Daoy (cell line): ENCODE measurements around the gene ATP5PD. TPM values are rescaled to one million over a fixed set of nuclear protein-coding genes. Genes with fewer than 3 reads are reported as not detected.

ENCODE experiments used
- DNase-seq: peaks from one replicate; pipeline ENCODE4 v3.0.0-alpha.2; 2015; ENCODE audit warnings: low read depth
- total RNA-seq: library from RNA; depleted of rRNA; stranded (reverse); fragments of >200 nt; shearing (Covaris generic); gene quantifications from 2 replicates; pipeline ENCODE4 v1.2.3, GENCODE V29; 2014; rRNA removed

The ATP5PD gene
- total RNA-seq, 1 experiment from 2014 or later = 453 TPM

DNA sequence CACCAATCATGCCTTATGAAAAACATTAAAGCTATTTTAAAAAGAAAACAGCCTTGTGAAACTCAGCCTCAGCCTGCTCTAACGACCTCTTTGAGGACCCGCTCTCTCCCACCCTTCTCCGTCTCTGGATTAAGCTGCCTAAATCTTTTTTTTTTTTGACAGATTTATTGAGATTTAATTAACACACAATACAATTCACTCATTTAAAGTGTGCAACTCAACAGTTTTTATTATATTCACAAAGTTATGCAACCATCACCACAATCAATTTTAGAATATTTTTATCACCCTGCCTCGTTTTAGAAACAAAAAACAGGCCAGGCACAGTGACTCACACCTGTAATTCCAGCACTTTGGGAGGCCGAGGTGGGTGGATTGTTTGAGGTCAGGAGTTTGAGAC is 50.9 kb downstream of the ATP5PD start:
- no peak for DNase-seq

DNA sequence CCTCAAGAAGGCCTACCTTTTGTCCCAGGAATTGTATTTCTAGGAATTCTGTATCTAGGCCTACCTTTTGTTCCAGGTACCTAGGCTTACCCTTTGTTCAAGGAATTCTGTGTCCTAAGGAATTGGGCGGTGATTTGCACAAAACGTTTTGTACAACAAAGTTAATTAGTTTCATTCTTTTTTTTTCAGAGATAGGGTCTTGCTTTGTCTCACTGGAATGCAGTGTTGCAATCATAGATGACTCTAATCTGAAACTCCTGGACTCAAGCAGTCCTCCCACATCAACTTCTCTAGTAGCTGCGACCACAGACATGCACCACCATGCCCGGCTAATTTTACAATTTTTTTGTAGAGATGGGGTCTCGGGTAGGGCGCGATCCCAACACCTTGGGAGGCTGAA is 52.3 kb downstream of the ATP5PD start:
- DNase-seq = no peak

DNA sequence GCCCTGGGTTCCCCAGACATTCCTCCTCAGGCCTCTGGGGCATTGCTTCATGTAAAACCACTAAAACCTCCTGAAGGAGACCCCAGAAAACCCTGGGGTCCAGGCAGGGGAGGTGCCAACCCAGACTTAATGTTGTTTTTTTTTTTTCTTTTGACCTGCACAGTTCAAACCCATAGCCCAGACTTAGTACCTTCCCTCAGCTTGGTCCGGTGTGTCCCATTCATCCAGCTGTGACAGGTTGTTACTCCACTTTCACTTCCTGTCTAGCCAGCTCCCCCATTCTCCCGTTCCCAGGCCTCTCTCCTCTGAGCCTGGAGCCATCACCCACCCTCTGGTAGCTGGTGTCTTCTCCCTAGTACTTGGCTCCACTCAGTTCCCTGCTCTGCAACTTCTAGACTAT is 54.5 kb downstream of the ATP5PD start:
- DNase-seq = no peak

DNA sequence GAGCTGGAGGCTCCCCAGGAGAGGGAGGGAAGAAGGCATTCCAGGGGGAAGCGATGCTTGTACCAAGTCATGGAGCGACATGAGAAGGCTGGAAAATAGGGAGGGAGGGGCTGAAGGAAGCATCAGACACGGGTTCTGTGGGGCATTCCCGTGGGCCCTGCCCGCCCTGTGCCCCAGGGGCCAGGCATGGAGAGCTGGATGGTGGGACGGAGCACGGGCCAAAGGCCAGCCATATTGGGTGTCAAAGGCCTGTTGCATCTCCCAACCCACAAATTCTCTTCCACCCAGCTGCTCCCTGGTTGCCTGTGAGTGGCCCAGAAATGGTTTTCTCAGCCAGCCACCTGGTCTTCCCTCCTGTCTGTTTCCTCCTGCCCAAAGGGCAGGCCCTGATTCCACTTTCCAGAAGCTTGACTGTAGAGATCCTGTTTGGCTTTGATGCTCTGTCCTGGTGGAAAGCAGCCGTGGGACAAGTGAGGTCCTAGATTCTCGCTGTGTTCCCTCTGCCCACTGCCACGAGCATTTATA is 56.1 kb downstream of the ATP5PD start:
- no peak for DNase-seq

Other genes starting within 250 kb of the ATP5PD start
- not detected in 2 replicates for gene GRIN2C, start 187.1 kb downstream of the ATP5PD start, total RNA-seq
- gene FDXR, start 174.0 kb downstream of the ATP5PD start, total RNA-seq = 8.2 and 13.1 TPM in 2 replicates
- not detected in 2 replicates for gene FADS6, start 153.3 kb downstream of the ATP5PD start, total RNA-seq
- not detected in 2 replicates for gene USH1G, start 123.7 kb downstream of the ATP5PD start, total RNA-seq
- gene OTOP2, start 122.7 kb downstream of the ATP5PD start, total RNA-seq = not detected in 2 replicates
- gene OTOP3, start 111.1 kb downstream of the ATP5PD start, total RNA-seq = not detected in 2 replicates
- gene HID1, start 74.2 kb downstream of the ATP5PD start, total RNA-seq = 0.11 and 0.45 TPM in 2 replicates
- gene CDR2L, start 59.3 kb downstream of the ATP5PD start, total RNA-seq = 9.2 and 11.5 TPM in 2 replicates
- gene MRPL58, start 34.3 kb downstream of the ATP5PD start, total RNA-seq = 155 and 172 TPM in 2 replicates
- gene KCTD2, start 256 bp upstream of the ATP5PD start, total RNA-seq = 17.9 and 19.1 TPM in 2 replicates
- gene SLC16A5, start 41.0 kb upstream of the ATP5PD start, total RNA-seq = 0.24 TPM in 1 of 2 replicates, not detected in the other
- 2.6 and 3.6 TPM in 2 replicates for gene ARMC7, start 63.0 kb upstream of the ATP5PD start, total RNA-seq
- gene NT5C, start 84.8 kb upstream of the ATP5PD start, total RNA-seq = 86.0 and 91.8 TPM in 2 replicates
- gene JPT1, start 107.5 kb upstream of the ATP5PD start, total RNA-seq = 423 and 641 TPM in 2 replicates
- 116 and 119 TPM in 2 replicates for gene SUMO2, start 136.0 kb upstream of the ATP5PD start, total RNA-seq
- gene NUP85, start 158.7 kb upstream of the ATP5PD start, total RNA-seq = 40.6 and 48.6 TPM in 2 replicates
- gene GGA3, start 214.6 kb upstream of the ATP5PD start, total RNA-seq = 10.4 and 12.4 TPM in 2 replicates
- 90.2 and 92.2 TPM in 2 replicates for gene MRPS7, start 214.9 kb upstream of the ATP5PD start, total RNA-seq
- gene MIF4GD, start 224.3 kb upstream of the ATP5PD start, total RNA-seq = 6.7 and 9.4 TPM in 2 replicates
- 19.4 and 30.9 TPM in 2 replicates for gene SLC25A19, start 242.5 kb upstream of the ATP5PD start, total RNA-seq